Measurements from ENCODE around the gene ALKBH5.
"Not testable (repeated sequence)": the region's sequence is repeated elsewhere in the genome, so short reads cannot be mapped to it uniquely, and the experiment has no call there.

The ALKBH5 gene

DNA sequence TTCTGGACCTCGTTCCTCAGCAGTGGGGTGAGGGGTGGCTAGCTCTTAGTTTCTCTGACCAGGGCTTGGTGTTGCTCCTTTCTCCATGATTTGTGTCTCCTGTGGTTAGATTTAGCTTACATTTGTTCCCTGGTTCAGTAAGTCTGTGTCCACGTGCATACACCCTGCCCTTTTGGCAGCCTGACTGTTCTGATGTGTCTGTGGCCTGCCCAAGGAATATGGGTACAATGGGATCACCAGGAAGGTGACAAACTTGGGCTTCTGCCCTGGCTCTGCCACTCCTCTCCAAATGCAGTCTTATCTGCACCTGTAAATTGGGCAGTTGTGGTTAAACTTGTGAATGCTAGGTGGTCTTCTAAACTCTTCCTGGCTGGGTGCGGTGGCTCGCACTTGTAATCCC lies 17.5 kb downstream of the ALKBH5 start:
- no peak for DNase-seq (ENCODE audit: low read depth)
- no peak for TF ChIP-seq CTCF (conservative IDR thresholded peaks at IDR 0.05; ENCODE audit: low read length)
- H3K4me3 ChIP-seq (ENCODE audit: low read length): no peak overlapping the region

DNA sequence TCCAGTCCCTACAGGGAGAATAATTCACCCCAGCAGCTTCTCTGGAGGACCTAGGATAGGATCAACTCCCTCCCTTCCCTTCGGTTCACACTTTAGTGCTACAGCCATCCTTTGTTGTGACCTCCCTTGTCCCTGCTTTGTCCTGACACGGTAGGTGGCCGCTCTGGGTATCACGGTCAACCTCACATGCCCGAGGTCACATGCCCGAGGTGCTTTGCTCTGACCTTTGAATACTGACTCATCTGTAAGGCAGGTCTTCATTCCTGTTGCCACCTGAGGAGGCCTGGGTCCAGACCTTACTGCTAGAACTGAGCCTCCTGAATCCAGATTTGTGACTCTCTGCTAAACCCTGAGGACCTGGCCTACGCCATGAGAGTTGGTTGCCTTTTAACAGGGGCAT lies 19.7 kb downstream of the ALKBH5 start:
- DNase-seq (ENCODE audit: low read depth): no peak
- H3K4me3 ChIP-seq (ENCODE audit: low read length): no peak overlapping the region
- TF ChIP-seq CTCF (conservative IDR thresholded peaks at IDR 0.05; ENCODE audit: low read length): no peak

DNA sequence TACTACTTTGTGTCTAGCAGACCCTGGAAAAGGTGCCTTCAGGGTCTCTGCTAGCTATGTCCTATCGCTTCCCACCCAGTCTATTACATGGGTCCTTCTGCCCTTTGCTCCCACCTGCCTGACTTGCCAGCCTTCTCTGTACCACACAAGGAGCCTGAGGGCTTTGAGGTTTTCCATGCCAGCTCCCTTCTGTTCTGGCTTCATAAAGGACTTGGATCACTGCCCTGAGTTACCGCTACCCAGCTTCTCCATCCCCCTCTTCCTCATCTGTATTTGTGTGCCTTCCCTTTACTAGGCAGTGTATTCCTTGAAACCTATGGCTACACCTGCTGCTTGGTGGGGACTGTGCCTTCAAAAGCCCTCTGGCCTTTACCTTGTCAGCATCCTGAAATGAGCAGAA lies 22.2 kb downstream of the ALKBH5 start:
- H3K4me3 ChIP-seq (ENCODE audit: low read length): no peak overlapping the region
- no peak for TF ChIP-seq CTCF (conservative IDR thresholded peaks at IDR 0.05; ENCODE audit: low read length)
- DNase-seq (ENCODE audit: low read depth): no peak

DNA sequence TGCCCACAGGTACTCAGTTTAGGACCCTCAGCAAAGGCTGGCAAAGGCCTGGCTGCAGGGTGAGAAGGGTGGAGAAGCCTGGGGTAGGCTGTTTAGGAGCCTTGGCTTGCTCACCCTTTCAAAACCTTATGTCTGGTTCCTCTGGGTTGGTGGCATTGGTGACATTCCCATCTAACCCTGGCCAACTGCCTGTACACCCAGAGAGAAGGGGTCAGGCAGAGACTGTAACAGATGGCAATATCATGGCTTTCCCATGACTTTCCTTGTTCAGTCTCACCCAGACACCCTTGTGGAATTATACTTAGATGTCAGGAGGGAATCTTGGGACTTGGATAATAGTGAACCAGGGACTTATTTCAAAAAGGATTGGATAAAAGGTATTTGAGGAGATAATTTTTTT lies 23.3 kb downstream of the ALKBH5 start:
- H3K4me3 ChIP-seq (ENCODE audit: low read length): no peak overlapping the region
- no peak for DNase-seq (ENCODE audit: low read depth)
- no peak for TF ChIP-seq CTCF (conservative IDR thresholded peaks at IDR 0.05; ENCODE audit: low read length)

- no peak for DNase-seq (ENCODE audit: low read depth)
- TF ChIP-seq CTCF (conservative IDR thresholded peaks at IDR 0.05; ENCODE audit: low read length): no peak
- H3K4me3 ChIP-seq (ENCODE audit: low read length): no peak overlapping the region
These were observed 24.5 kb downstream of the ALKBH5 start for GRCh38 chr17:18208092-18208491.

DNA sequence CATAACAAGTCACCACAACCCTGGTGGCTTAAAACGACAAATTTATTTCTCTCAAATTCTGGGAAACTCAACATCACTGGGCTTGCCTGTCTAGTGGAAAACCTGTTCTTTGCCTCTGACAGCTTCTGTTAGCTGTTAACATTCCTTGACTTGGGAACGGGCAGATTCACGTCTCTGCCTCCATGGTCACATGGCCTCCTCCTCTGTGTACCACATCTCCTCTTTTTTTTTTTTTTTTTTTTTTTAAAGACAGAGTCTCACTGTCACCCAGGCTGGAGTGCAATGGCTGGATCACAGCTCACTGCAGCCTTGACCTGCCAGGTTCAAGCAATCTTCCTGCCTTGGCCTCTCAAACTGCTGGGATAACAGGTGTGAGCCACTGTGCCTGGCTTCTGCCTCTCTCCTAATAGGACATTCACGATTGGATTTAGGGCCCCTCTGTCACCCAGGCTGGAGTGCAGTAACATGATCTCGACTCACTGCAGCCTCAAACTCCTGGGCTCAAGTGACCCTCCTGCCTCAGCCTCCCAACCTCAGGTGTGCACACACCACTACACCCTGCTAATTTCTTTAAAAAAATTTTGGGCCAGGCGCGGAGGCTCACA lies 30.1 kb downstream of the ALKBH5 start:
- DNase-seq (ENCODE audit: low read depth): no peak
- no peak overlapping the region for H3K4me3 ChIP-seq (ENCODE audit: low read length)
- TF ChIP-seq CTCF (conservative IDR thresholded peaks at IDR 0.05; ENCODE audit: low read length): no peak

DNA sequence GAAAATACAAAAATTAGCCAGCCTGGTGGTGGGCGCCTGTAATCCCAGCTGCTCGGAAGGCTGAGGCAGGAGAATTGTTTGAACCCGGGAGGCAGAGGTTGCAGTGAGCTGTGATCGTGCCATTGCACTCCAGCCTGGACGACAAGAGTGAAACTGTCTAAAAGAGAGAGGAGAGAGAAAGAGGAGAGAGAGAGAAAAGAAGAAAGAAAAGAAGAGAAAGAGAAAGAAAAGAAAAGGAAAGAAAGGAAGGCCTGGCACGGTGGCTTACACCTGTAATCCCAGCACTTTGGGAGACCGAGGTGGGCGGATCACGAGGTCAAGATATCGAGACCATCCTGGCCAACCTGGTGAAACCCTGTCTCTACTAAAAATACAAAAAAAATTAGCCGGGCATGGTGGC lies 33.3 kb downstream of the ALKBH5 start:
- not testable (repeated sequence) for H3K4me3 ChIP-seq (ENCODE audit: low read length); DNase-seq (ENCODE audit: low read depth)
